ENCODE results near the gene LIPI. TPM values are rescaled to one million over a fixed set of nuclear protein-coding genes. Genes with fewer than 3 reads are reported as not detected.

Gene LIPI
- total RNA-seq, 1 experiment from 2014 or later, result not detected

- no peak overlapping the region for H2BK120ac ChIP-seq (ENCODE audit: low read depth, low read length, poor library complexity, severe bottlenecking)
- H2BK15ac ChIP-seq (ENCODE audit: low read depth, low read length), result no peak overlapping the region
- H4K8ac ChIP-seq (replicated peaks; ENCODE audit: insufficient read length, low read depth, low read length), result no peak overlapping the region
- Mint-ChIP-seq H3K36me3 (ENCODE audit: insufficient read depth in 1 of 3, low read depth in 3 of 3) (peaks cover 0 to 5% (median 0%) of the 10 kb centered on the region in 3 experiments; a peak in 1 of 7 replicates), H3K27me3 (ENCODE audit: low read depth) (no peaks in the 10 kb centered on the region; the same call in 1 of the 2 replicates), H3K4me1 (peaks cover 0 to 3% of the 10 kb centered on the region in 2 experiments; a peak in 1 of 4 replicates), H3K27ac (no peak overlapping the region), H3K9me3 (peaks cover 44% of the 10 kb centered on the region in 2 experiments), H3K4me3 (no peak overlapping the region)
- no peaks in the 10 kb centered on the region for H3K79me2 ChIP-seq (ENCODE audit: insufficient read depth, low read length)
- no peak for DNase-seq
- no peaks in the 10 kb centered on the region for H3K23me2 ChIP-seq (ENCODE audit: insufficient read length, low read depth, low read length, poor library complexity, severe bottlenecking)
- no peak overlapping the region for H4K5ac ChIP-seq (ENCODE audit: insufficient read length, low read depth, low read length)
- H3K9me3 ChIP-seq (ENCODE audit: control insufficient read depth, low read depth, low read length), result no peaks in the 10 kb centered on the region
- no peaks in the 10 kb centered on the region for H3K79me1 ChIP-seq (ENCODE audit: insufficient read depth, low read depth, low read length, poor library complexity, severe bottlenecking)
- H2BK20ac ChIP-seq (ENCODE audit: low read depth, low read length, poor library complexity, severe bottlenecking), result no peak overlapping the region
- no peak overlapping the region for H3K4me2 ChIP-seq (ENCODE audit: insufficient read depth, insufficient read length, low read length)
- no peak overlapping the region for H4K91ac ChIP-seq (ENCODE audit: insufficient read length, low read depth, low read length)
- no peak overlapping the region for H2AFZ ChIP-seq (ENCODE audit: low read length)
- no peak overlapping the region for H3K14ac ChIP-seq (ENCODE audit: insufficient read depth, low read length)
- H3K56ac ChIP-seq (ENCODE audit: insufficient read length, low read depth, low read length), result no peak overlapping the region
- no peaks in the 10 kb centered on the region; the same call in 1 of the 2 replicates for H3K4me1 ChIP-seq (ENCODE audit: insufficient read depth, low read length)
- no peak overlapping the region for H3K9ac ChIP-seq (ENCODE audit: extremely low read depth, insufficient read length, low read length)
- H4K20me1 ChIP-seq (ENCODE audit: control insufficient read depth, insufficient read depth, insufficient read length), result no peaks in the 10 kb centered on the region
- no peak overlapping the region for H3K27ac ChIP-seq (ENCODE audit: insufficient read length, low read depth, low read length)
- no peak overlapping the region for H2BK5ac ChIP-seq (ENCODE audit: insufficient read length, low read length)
- no peak overlapping the region for H3T11ph ChIP-seq (ENCODE audit: low read length)
- H2BK12ac ChIP-seq (ENCODE audit: insufficient read length, low read depth, low read length), result no peak overlapping the region
- H3K27me3 ChIP-seq (ENCODE audit: insufficient read depth, low read length), result no peaks in the 10 kb centered on the region
- H2AK5ac ChIP-seq (ENCODE audit: insufficient read length, low read length), result no peak overlapping the region
- no peak overlapping the region for H3K4ac ChIP-seq (ENCODE audit: low read depth, low read length)
- TF ChIP-seq, protein P1, sequence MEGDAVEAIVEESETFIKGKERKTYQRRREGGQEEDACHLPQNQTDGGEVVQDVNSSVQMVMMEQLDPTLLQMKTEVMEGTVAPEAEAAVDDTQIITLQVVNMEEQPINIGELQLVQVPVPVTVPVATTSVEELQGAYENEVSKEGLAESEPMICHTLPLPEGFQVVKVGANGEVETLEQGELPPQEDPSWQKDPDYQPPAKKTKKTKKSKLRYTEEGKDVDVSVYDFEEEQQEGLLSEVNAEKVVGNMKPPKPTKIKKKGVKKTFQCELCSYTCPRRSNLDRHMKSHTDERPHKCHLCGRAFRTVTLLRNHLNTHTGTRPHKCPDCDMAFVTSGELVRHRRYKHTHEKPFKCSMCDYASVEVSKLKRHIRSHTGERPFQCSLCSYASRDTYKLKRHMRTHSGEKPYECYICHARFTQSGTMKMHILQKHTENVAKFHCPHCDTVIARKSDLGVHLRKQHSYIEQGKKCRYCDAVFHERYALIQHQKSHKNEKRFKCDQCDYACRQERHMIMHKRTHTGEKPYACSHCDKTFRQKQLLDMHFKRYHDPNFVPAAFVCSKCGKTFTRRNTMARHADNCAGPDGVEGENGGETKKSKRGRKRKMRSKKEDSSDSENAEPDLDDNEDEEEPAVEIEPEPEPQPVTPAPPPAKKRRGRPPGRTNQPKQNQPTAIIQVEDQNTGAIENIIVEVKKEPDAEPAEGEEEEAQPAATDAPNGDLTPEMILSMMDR (conservative IDR thresholded peaks at IDR 0.05), result no peak
- no CpG with 5 or more reads among the region's 1 CpG for WGBS (ENCODE audit: extremely low coverage, insufficient read length, low lambda C conversion rate)
- H3K23ac ChIP-seq (ENCODE audit: insufficient read length, low read depth, low read length), result no peak overlapping the region
- H3K18ac ChIP-seq (ENCODE audit: insufficient read length, low read depth, low read length), result no peak overlapping the region
These were observed 40.6 kb upstream of the LIPI start for GRCh38 chr21:14251336-14251735.
